Neuronal stem cell (in vitro differentiated cells): ENCODE measurements around the gene KBTBD13.

Experiments used
- DNase-seq: peaks from one replicate; pipeline ENCODE4 v3.0.0-alpha.2; 2013; ENCODE audit warnings: low spot score
- H2AFZ ChIP-seq: one replicate; pipeline ENCODE4 v1.6.1; 2013; ENCODE audit warnings: mild to moderate bottlenecking, low read length, inconsistent platforms
- H2AK5ac ChIP-seq: 2 replicates; pipeline ENCODE4 v1.6.1; 2013; ENCODE audit warnings: low read depth, mild to moderate bottlenecking, inconsistent platforms, low read length, moderate library complexity, mixed read lengths
- H2BK120ac ChIP-seq: 2 replicates; pipeline ENCODE4 v1.6.1; 2013; ENCODE audit warnings: low read depth, mild to moderate bottlenecking, inconsistent platforms, low read length, moderate library complexity, mixed read lengths
- H2BK12ac ChIP-seq: one replicate; pipeline ENCODE4 v1.6.1; 2013; ENCODE audit warnings: low read length, inconsistent platforms
- H2BK15ac ChIP-seq: 2 replicates; pipeline ENCODE4 v1.6.1; 2013; ENCODE audit warnings: mild to moderate bottlenecking, low read length, inconsistent platforms, mixed read lengths
- H2BK5ac ChIP-seq: one replicate; pipeline ENCODE4 v1.6.1; 2013; ENCODE audit warnings: inconsistent platforms, mild to moderate bottlenecking, low read length, moderate library complexity
- H3K14ac ChIP-seq: one replicate; pipeline ENCODE4 v1.6.1; 2013; ENCODE audit warnings: low read length, inconsistent platforms
- H3K18ac ChIP-seq: 2 replicates; pipeline ENCODE4 v1.6.1; 2013; ENCODE audit warnings: low read length, inconsistent platforms
- H3K23ac ChIP-seq: 2 replicates; pipeline ENCODE4 v1.6.1; 2013; ENCODE audit warnings: low read depth, mild to moderate bottlenecking, mixed read lengths, low read length, inconsistent platforms; ENCODE audit not compliant: poor library complexity
- H3K27ac ChIP-seq: replicated peaks from 3 replicates; pipeline ENCODE4 v1.5.1; 2013; ENCODE audit warnings: low read length, inconsistent platforms
- H3K27me3 ChIP-seq, 3 experiments: 2 replicates each; pipeline ENCODE4 v1.6.1; 2013; ENCODE audit warnings: low read length in 3 of 3, mild to moderate bottlenecking in 2 of 3, inconsistent platforms in 1 of 3, low read depth in 1 of 3, mixed read lengths in 1 of 3, moderate library complexity in 1 of 3; ENCODE audit not compliant: control insufficient read depth in 3 of 3, insufficient read depth in 3 of 3
- H3K36me3 ChIP-seq, 2 donors: replicated peaks in 1 of 2; 2 replicates each; pipeline ENCODE4 v1.6.1; 2013; ENCODE audit warnings: low read length in 2 of 2; ENCODE audit not compliant: control insufficient read depth in 2 of 2, insufficient read depth in 2 of 2
- H3K4ac ChIP-seq: 2 replicates; pipeline ENCODE4 v1.6.1; 2013; ENCODE audit warnings: inconsistent platforms, mild to moderate bottlenecking, low read length, moderate library complexity
- H3K4me1 ChIP-seq, 2 donors: 1 replicate in 1 of 2; 2 replicates in 1 of 2; pipeline ENCODE4 v1.6.1; 2013; ENCODE audit warnings: low read length in 2 of 2, low read depth in 1 of 2; ENCODE audit not compliant: control insufficient read depth in 2 of 2, insufficient read depth in 1 of 2
- H3K4me2 ChIP-seq: one replicate; pipeline ENCODE4 v1.6.1; 2013; ENCODE audit warnings: mild to moderate bottlenecking, low read length, inconsistent platforms; ENCODE audit not compliant: insufficient read depth, poor library complexity, severe bottlenecking
- H3K4me3 ChIP-seq, 2 donors: 2 replicates each; pipeline ENCODE4 v1.5.1; 2013; ENCODE audit warnings: low read length in 2 of 2, mild to moderate bottlenecking in 2 of 2, inconsistent platforms in 1 of 2, moderate library complexity in 1 of 2
- H3K79me1 ChIP-seq: one replicate; pipeline ENCODE4 v1.6.1; 2013; ENCODE audit warnings: low read depth, mild to moderate bottlenecking, inconsistent platforms, low read length, moderate library complexity
- H3K9ac ChIP-seq: one replicate; pipeline ENCODE4 v1.6.1; 2013; ENCODE audit warnings: mild to moderate bottlenecking, low read depth, low read length, inconsistent platforms; ENCODE audit not compliant: poor library complexity
- H3K9me3 ChIP-seq, 2 donors: replicated peaks in 1 of 2; 2 replicates each; pipeline versions ENCODE3 to v1.6.1; 2013; ENCODE audit warnings: low read length in 2 of 2, mild to moderate bottlenecking in 2 of 2, inconsistent platforms in 1 of 2, low read depth in 1 of 2, mixed read lengths in 1 of 2, moderate library complexity in 1 of 2; ENCODE audit not compliant: control insufficient read depth in 2 of 2, insufficient read depth in 1 of 2
- H4K8ac ChIP-seq: one replicate; pipeline ENCODE4 v1.6.1; 2013; ENCODE audit warnings: low read depth, mild to moderate bottlenecking, inconsistent platforms, low read length, moderate library complexity
- H4K91ac ChIP-seq: one replicate; pipeline ENCODE4 v1.6.1; 2013; ENCODE audit warnings: low read length, low read depth, mild to moderate bottlenecking, inconsistent platforms; ENCODE audit not compliant: poor library complexity
- WGBS, 2 donors: extraction: QIAGEN DNeasy Blood & Tissue Kit; methylation state at CpG; one replicate each; pipeline ENCODE4 v1.1.7; 2013; ENCODE audit warnings: missing lambda C conversion rate in 2 of 2, mixed read lengths in 1 of 2; ENCODE audit not compliant: insufficient read length in 2 of 2, insufficient replicate concordance in 1 of 2; ENCODE audit errors: extremely low coverage in 2 of 2; 5-methylcytosine and 5-hydroxymethylcytosine counted together

Gene KBTBD13

DNA sequence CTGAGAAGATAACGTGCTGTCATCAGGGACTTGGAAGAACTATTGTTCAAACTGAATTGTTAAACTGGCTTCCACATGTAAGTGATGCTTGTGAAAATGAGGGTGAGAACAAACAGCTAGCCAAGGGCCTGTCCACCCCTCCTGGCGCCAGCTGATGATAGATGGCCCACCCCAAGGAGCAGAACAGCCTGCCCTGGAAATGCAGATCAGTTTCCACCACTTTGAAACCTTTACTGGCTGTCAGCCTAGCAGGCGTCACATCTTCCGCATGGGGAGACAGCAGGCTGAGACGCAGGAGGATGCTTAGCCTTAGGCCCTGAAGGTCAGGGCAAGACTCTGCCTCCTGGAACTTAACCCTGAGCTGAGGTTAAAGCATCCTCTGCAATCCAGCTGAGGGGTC is 37.7 kb upstream of the KBTBD13 start:
- Histone ChIP-seq H2BK120ac (no peak overlapping the region), H3K9me3 (no peaks in the 10 kb centered on the region), H3K27me3 (peaks cover 0 to 15% (median 3%) of the 10 kb centered on the region in 3 experiments), H3K36me3 (no peaks in the 10 kb centered on the region), H3K4me2 (no peak overlapping the region), H3K18ac (no peak overlapping the region), H2AK5ac (no peak overlapping the region), H3K4me1 (peaks cover 0 to 4% of the 10 kb centered on the region in 2 donors), H3K27ac (no peak overlapping the region), H3K79me1 (no peaks in the 10 kb centered on the region), H2BK12ac (no peak overlapping the region), H2AFZ (peak overlapping the region; percentile 37), H3K23ac (no peak overlapping the region), H4K91ac (no peak overlapping the region), H3K14ac (peak overlapping the region; percentile 22), H3K4ac (no peak overlapping the region), H3K4me3 (peak overlapping the region in 1 of 2 donors; percentile 12), H2BK15ac (no peak overlapping the region), H3K9ac (peak overlapping the region; percentile 68), H4K8ac (no peak overlapping the region), H2BK5ac (no peak overlapping the region)
- WGBS, 2 donors = no CpG with 5 or more reads among the region's 5 CpGs
- no peak for DNase-seq

DNA sequence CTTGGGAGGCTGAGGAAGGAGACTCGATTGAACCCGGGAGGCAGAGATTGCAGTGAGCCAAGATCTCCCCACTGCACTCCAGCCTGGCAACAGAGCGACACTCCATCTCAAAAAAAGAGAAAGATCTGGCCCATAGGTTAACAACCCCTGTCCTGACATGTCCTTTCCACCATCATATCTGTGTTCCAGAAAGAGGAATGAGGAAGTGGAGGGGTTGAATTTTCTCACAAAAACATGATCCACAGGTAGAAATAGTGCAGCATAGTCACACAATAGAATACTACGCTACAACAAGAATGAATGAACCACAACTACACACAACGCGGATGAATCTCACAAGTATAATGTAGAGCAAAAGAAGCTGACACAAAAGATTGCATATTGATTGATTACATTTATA is 36.1 kb upstream of the KBTBD13 start:
- H4K8ac ChIP-seq = no peak overlapping the region
- no peaks in the 10 kb centered on the region for H3K9me3 ChIP-seq

DNA sequence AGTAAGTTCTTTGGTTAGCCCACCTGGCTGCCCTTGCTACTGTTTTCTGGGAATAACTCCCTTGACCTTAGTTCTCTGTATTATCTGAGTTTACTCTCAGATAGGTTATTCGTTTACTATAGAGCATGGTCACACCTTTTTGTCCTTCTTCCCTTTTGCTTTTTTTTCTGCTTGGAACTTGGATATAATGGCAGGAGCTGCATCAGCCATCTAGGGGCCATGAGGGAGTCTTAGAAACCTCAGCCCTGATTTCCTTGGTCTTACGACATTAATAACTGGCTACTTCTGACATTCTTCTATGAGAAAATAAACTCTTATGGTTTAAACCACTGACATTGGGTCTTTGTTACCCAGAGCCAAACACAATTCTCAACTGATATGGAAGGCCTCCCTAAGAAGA is 34.8 kb upstream of the KBTBD13 start:
- no peak overlapping the region for H3K27ac ChIP-seq
- no CpG with 5 or more reads among the region's 2 CpGs for whole genome bisulfite sequencing, 2 donors
- no peak overlapping the region for H2BK12ac ChIP-seq

More for the DNA sequence above, 36.1 kb upstream of the KBTBD13 start:
- H3K23ac ChIP-seq = no peak overlapping the region
- H4K91ac ChIP-seq = no peak overlapping the region
- peaks cover 2 to 12% of the 10 kb centered on the region in 2 donors for H3K4me1 ChIP-seq
- H3K18ac ChIP-seq = no peak overlapping the region
- no peak overlapping the region for H3K4ac ChIP-seq
- H2AFZ ChIP-seq = no peak overlapping the region
- no peak overlapping the region for H3K14ac ChIP-seq
- peaks cover 0 to 15% (median 3%) of the 10 kb centered on the region in 3 experiments for H3K27me3 ChIP-seq
- H3K4me2 ChIP-seq = no peak overlapping the region
- H3K36me3 ChIP-seq = no peaks in the 10 kb centered on the region
- H2AK5ac ChIP-seq = no peak overlapping the region
- WGBS, 2 donors = no CpG with 5 or more reads among the region's 6 CpGs
- no peak overlapping the region for H3K4me3 ChIP-seq
- no peak overlapping the region for H3K27ac ChIP-seq
- no peak overlapping the region for H2BK5ac ChIP-seq
- H2BK15ac ChIP-seq = no peak overlapping the region
- H2BK12ac ChIP-seq = no peak overlapping the region
- no peak overlapping the region for H3K9ac ChIP-seq
- no peaks in the 10 kb centered on the region for H3K79me1 ChIP-seq
- no peak overlapping the region for H2BK120ac ChIP-seq
- DNase-seq = no peak

DNA sequence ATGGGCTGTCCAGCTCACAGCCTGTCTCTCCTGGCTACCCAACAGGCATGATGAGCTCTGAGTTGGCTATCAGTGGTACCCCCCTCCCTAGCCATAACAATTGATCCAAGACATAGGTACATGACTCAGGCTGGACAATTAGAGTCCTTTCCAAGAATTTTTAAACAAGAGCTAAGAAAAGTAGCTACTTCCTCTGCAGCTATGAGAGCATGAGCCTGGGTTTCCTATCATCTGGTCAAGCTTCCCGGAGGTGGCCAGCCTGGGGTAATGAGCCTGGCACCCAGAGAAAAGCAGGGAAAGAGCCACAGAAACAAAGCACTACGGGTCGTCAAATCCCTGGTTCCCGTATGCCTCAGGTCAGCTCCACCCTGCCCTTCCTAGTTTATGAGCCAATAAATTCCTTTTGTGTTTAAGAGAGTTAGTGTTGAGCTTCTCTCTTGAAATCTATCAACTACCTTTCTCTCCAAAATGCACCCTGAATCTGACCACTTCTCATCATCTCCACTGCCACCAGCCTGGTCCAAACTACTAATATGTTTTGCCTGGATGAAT is 33.7 kb upstream of the KBTBD13 start:
- Histone ChIP-seq H3K4ac (no peak overlapping the region), H2BK5ac (no peak overlapping the region), H3K27me3 (peaks cover 0 to 18% (median 3%) of the 10 kb centered on the region in 3 experiments), H3K36me3 (no peaks in the 10 kb centered on the region), H3K4me2 (no peak overlapping the region), H3K23ac (no peak overlapping the region), H4K8ac (no peak overlapping the region), H2AK5ac (no peak overlapping the region), H3K9ac (no peak overlapping the region), H2BK15ac (no peak overlapping the region), H3K79me1 (no peaks in the 10 kb centered on the region), H3K14ac (no peak overlapping the region), H3K18ac (no peak overlapping the region), H2AFZ (no peak overlapping the region), H2BK12ac (no peak overlapping the region), H2BK120ac (no peak overlapping the region), H3K4me1 (peaks cover 2 to 14% of the 10 kb centered on the region in 2 donors), H3K4me3 (no peak overlapping the region), H3K27ac (no peak overlapping the region), H4K91ac (no peak overlapping the region), H3K9me3 (no peaks in the 10 kb centered on the region)
- no peak for DNase-seq
- WGBS, 2 donors = no CpG with 5 or more reads among the region's 4 CpGs

More for the DNA sequence above, 34.8 kb upstream of the KBTBD13 start:
- H3K4me3 ChIP-seq = no peak overlapping the region
- no peak overlapping the region for H4K91ac ChIP-seq
- no peak overlapping the region for H3K9ac ChIP-seq
- peaks cover 2 to 14% of the 10 kb centered on the region in 2 donors for H3K4me1 ChIP-seq
- H2AK5ac ChIP-seq = no peak overlapping the region
- H4K8ac ChIP-seq = no peak overlapping the region
- H3K23ac ChIP-seq = no peak overlapping the region
- H3K18ac ChIP-seq = no peak overlapping the region
- H2BK120ac ChIP-seq = no peak overlapping the region
- no peak overlapping the region for H3K4ac ChIP-seq
- no peak overlapping the region for H3K14ac ChIP-seq
- no peak for DNase-seq
- no peaks in the 10 kb centered on the region for H3K9me3 ChIP-seq
- no peaks in the 10 kb centered on the region for H3K79me1 ChIP-seq
- H3K27me3 ChIP-seq = peaks cover 0 to 15% (median 3%) of the 10 kb centered on the region in 3 experiments
- no peaks in the 10 kb centered on the region for H3K36me3 ChIP-seq
- no peak overlapping the region for H2BK5ac ChIP-seq
- no peak overlapping the region for H3K4me2 ChIP-seq
- no peak overlapping the region for H2BK15ac ChIP-seq
- no peak overlapping the region for H2AFZ ChIP-seq
